HUES6 (cell line): ENCODE results near the gene PRKACA.

Experiments
- H3K27ac ChIP-seq: 2 replicates; pipeline ENCODE4 v1.7.0; 2013; ENCODE audit warnings: low read depth, mild to moderate bottlenecking, low read length, inconsistent platforms
- H3K27me3 ChIP-seq: 2 replicates; pipeline ENCODE4 v1.6.1; 2013; ENCODE audit warnings: low read length; ENCODE audit not compliant: control insufficient read depth, insufficient read depth
- H3K36me3 ChIP-seq: 2 replicates; pipeline ENCODE4 v1.6.1; 2013; ENCODE audit warnings: low read length; ENCODE audit not compliant: control insufficient read depth, insufficient read depth
- H3K4me1 ChIP-seq: 2 replicates; pipeline ENCODE4 v1.6.1; 2013; ENCODE audit warnings: low read length; ENCODE audit not compliant: control insufficient read depth, insufficient read depth
- H3K4me3 ChIP-seq: 2 replicates; pipeline ENCODE4 v1.5.1; 2013; ENCODE audit warnings: low read depth, low read length
- H3K9ac ChIP-seq: one replicate; pipeline ENCODE4 v1.6.1; 2013; ENCODE audit warnings: mild to moderate bottlenecking, low read length
- H3K9me3 ChIP-seq: 2 replicates; pipeline ENCODE4 v1.6.1; 2013; ENCODE audit warnings: low read depth, low read length; ENCODE audit not compliant: control insufficient read depth, insufficient read depth

Gene PRKACA

DNA sequence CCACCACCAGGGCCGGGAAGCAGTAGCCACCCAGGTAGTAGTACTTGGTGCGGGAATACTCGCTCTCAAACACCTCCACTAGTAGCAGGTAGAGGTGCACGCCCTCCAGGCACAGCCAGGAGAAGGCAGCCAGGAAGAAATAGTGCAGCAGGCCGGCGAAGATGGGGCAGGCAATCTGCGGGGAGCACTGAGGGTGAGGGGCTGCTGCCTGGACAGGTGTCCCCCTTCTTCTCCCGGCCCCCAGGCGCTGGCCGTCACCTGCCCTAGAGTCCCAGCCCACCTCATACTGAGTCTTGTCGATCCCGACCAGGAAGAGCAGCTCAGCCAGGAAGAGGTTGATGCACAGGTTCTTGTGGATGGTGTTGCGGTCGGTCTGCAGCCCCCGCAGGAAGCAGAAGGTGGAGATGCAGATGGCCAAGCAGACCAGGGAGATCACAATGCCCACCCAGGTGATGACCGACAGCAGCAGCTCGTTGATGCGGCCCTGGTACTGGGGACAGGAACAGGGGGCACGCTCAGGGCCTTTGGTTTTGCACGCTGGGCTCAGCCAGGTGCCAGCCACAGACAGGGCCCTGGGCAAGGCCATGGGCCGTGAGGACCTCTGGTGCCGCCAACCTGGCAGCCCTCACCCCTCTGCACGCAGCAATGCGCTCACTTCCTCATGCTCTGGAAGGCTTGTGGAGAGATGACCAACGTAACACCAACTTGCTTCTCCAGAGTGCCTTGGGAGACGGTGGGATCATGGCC is 39.6 kb upstream of the PRKACA start:
- Histone ChIP-seq H3K9me3 (no peaks in the 10 kb centered on the region), H3K4me3 (no peak overlapping the region), H3K27me3 (no peaks in the 10 kb centered on the region), H3K27ac (no peak overlapping the region), H3K4me1 (no peaks in the 10 kb centered on the region), H3K36me3 (peaks cover 92% of the 10 kb centered on the region), H3K9ac (no peak overlapping the region)

GRCh38 chr19:14156122-14156521 is 38.6 kb upstream of the PRKACA start:
- H3K9me3 ChIP-seq, result no peaks in the 10 kb centered on the region

GRCh38 chr19:14155371-14155770 is 37.8 kb upstream of the PRKACA start:
- Histone ChIP-seq H3K4me1 (peaks cover under 1% of the 10 kb centered on the region; the same call in 1 of the 2 replicates), H3K9ac (no peak overlapping the region), H3K4me3 (no peak overlapping the region), H3K9me3 (no peaks in the 10 kb centered on the region), H3K36me3 (peaks cover 89% of the 10 kb centered on the region), H3K27ac (no peak overlapping the region), H3K27me3 (no peaks in the 10 kb centered on the region)

More at GRCh38 chr19:14156122-14156521, 38.6 kb upstream of the PRKACA start:
- Histone ChIP-seq H3K36me3 (peaks cover 91% of the 10 kb centered on the region), H3K27me3 (no peaks in the 10 kb centered on the region), H3K27ac (no peak overlapping the region), H3K4me3 (no peak overlapping the region), H3K4me1 (no peaks in the 10 kb centered on the region), H3K9ac (no peak overlapping the region)

GRCh38 chr19:14152713-14153112 is 35.2 kb upstream of the PRKACA start:
- Histone ChIP-seq H3K9ac (no peak overlapping the region), H3K4me1 (peaks cover 26% of the 10 kb centered on the region), H3K9me3 (no peaks in the 10 kb centered on the region), H3K27ac (no peak overlapping the region), H3K36me3 (peaks cover 66% of the 10 kb centered on the region), H3K27me3 (no peaks in the 10 kb centered on the region), H3K4me3 (no peak overlapping the region)

GRCh38 chr19:14150770-14151661 is 33.5 kb upstream of the PRKACA start:
- Histone ChIP-seq H3K27ac (no peak overlapping the region), H3K36me3 (peaks cover 50% of the 10 kb centered on the region), H3K4me3 (no peak overlapping the region), H3K4me1 (peaks cover 26% of the 10 kb centered on the region), H3K9ac (no peak overlapping the region), H3K27me3 (no peaks in the 10 kb centered on the region), H3K9me3 (no peaks in the 10 kb centered on the region)

- H3K27ac ChIP-seq, result no peak overlapping the region
- no peak overlapping the region for H3K9ac ChIP-seq
- no peaks in the 10 kb centered on the region for H3K27me3 ChIP-seq
- H3K9me3 ChIP-seq, result no peaks in the 10 kb centered on the region
- H3K36me3 ChIP-seq, result peaks cover 42% of the 10 kb centered on the region
- H3K4me1 ChIP-seq, result peaks cover 26% of the 10 kb centered on the region
- H3K4me3 ChIP-seq, result no peak overlapping the region
These were observed 32.6 kb upstream of the PRKACA start for GRCh38 chr19:14150041-14150769.

- H3K9me3 ChIP-seq, result no peaks in the 10 kb centered on the region
- peaks cover 26% of the 10 kb centered on the region for H3K4me1 ChIP-seq
- no peak overlapping the region for H3K9ac ChIP-seq
- no peak overlapping the region for H3K27ac ChIP-seq
- peaks cover 36% of the 10 kb centered on the region for H3K36me3 ChIP-seq
- no peak overlapping the region for H3K4me3 ChIP-seq
- H3K27me3 ChIP-seq, result no peaks in the 10 kb centered on the region
These were observed 32.0 kb upstream of the PRKACA start for GRCh38 chr19:14149509-14149994.

GRCh38 chr19:14148751-14149410 is 31.3 kb upstream of the PRKACA start:
- Histone ChIP-seq H3K27me3 (no peaks in the 10 kb centered on the region), H3K9ac (no peak overlapping the region), H3K36me3 (peaks cover 29% of the 10 kb centered on the region), H3K4me1 (peaks cover 26% of the 10 kb centered on the region), H3K4me3 (no peak overlapping the region), H3K9me3 (no peaks in the 10 kb centered on the region), H3K27ac (no peak overlapping the region; the same call in 1 of the 2 replicates)

DNA sequence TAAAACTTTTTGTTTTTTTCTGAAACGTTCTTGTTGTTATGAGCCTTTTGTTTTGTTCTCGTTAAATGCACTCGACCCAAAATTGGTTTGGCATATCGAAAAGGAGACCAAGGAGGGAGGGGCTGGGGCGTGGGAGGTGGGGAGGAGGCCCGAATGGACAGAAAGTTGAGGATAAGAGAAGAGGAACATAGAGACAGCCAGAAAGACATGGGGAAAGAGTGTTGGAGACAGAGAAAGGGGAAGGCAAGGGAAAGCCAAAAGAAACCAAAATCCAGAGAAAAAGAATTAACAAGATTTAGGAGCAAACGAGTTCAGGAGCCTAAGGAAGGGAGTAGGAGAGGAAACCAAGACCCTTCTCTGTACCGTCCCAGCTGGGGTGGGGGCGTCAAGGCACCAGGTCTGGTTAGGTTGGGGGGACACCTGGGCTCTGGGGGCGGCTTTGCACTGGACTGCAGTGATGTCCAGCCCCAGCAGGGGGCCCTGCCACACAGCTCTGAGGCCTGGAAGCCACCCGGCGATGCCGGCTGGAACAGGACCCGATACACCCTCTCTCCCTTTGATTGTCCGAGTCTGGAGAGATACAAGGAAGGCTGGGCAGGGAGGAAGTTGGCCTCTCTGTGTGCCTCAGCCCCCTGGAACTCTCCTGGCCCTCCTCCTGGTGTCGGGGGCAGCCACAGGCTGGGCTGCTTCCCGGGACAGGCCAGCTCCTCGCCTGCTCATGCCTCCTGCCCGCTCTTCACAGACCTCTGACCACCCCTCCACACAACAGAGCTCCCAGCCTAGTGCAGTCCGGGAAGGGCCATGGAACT is 30.4 kb upstream of the PRKACA start:
- Histone ChIP-seq H3K27ac (no peak overlapping the region), H3K36me3 (peaks cover 26% of the 10 kb centered on the region), H3K4me3 (no peak overlapping the region), H3K9me3 (no peaks in the 10 kb centered on the region), H3K27me3 (no peaks in the 10 kb centered on the region), H3K4me1 (peaks cover 26% of the 10 kb centered on the region), H3K9ac (no peak overlapping the region)

DNA sequence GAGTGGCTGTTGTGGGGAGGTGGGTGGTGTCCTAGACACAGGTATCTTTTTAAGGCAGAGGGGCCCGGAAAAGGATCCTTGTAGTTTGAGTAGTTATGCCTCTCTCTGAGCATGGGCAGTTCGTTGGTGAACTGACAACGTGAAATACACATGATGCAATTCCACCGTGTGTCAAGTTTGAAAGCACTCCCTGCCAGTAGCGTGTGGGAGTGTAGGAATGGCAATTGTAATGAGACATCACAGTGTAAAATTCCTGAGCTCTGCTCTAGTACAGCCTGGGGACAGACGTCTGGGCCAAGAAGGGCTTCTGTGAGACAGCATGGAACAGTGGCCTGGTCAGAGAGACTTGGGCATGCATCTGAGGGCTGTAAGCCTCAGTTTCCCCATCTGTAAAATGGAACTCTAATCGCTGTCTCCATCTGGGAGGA is 29.2 kb upstream of the PRKACA start:
- no peaks in the 10 kb centered on the region for H3K27me3 ChIP-seq
- no peak overlapping the region for H3K27ac ChIP-seq
- no peaks in the 10 kb centered on the region for H3K9me3 ChIP-seq
- no peak overlapping the region for H3K9ac ChIP-seq
- peaks cover 14% of the 10 kb centered on the region for H3K36me3 ChIP-seq
- H3K4me3 ChIP-seq, result no peak overlapping the region
- peaks cover 26% of the 10 kb centered on the region for H3K4me1 ChIP-seq
